ENCODE results near the gene RBM6. TPM values are rescaled to one million over a fixed set of nuclear protein-coding genes. Genes with fewer than 3 reads are reported as not detected.

The RBM6 gene
- total RNA-seq, 6 experiments from 2014 or later, result 32.5 to 41.6 (median 34.5) TPM

DNA sequence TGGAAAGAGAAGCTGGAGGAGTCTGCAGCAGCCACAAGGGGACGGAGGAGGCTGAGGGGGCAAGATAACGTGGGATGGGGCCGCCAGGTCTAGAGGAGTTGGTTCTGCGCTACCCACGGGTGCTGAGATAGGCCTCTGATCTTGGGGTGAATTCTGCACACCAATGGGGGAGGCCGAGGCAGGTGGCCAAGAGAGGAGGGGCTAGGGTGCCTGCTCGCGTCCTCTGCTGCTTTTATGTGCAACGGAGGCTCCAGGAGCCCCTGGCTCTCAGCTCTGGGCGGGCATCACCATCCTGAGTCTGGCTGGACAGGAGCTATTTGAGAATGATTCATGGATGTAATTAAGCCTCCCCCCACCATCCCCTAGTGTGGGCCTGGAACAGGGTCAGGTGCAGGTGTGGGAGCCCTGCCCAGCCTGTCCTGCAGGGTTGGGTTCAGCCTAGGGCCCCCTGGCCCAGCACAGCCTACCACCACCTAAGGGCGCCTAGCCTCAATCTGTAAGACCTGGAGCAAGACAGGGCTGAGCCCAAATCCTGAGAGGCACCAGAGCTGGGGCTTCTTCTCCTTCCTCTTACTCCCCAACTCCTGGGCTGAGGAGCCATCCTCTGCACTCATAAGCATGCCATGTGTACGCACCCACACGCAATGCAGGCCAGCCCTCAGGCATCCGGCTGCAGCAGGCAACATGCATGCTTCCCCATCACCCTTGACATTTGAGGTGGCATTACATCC, 182.9 kb downstream of the RBM6 start:
- Mint-ChIP-seq H3K9me3 (no peaks in the 10 kb centered on the region), H3K27me3 (ENCODE audit: insufficient read depth) (peaks cover 16% of the 10 kb centered on the region), H3K27ac (no peak overlapping the region; the same call in 1 of the 2 replicates), H3K4me3 (no peak overlapping the region), H3K4me1 (ENCODE audit: low read depth) (peaks cover 41% of the 10 kb centered on the region), H3K36me3 (ENCODE audit: low read depth) (peaks cover 7% of the 10 kb centered on the region; the same call in 1 of the 2 replicates)
- TF ChIP-seq, protein P1, sequence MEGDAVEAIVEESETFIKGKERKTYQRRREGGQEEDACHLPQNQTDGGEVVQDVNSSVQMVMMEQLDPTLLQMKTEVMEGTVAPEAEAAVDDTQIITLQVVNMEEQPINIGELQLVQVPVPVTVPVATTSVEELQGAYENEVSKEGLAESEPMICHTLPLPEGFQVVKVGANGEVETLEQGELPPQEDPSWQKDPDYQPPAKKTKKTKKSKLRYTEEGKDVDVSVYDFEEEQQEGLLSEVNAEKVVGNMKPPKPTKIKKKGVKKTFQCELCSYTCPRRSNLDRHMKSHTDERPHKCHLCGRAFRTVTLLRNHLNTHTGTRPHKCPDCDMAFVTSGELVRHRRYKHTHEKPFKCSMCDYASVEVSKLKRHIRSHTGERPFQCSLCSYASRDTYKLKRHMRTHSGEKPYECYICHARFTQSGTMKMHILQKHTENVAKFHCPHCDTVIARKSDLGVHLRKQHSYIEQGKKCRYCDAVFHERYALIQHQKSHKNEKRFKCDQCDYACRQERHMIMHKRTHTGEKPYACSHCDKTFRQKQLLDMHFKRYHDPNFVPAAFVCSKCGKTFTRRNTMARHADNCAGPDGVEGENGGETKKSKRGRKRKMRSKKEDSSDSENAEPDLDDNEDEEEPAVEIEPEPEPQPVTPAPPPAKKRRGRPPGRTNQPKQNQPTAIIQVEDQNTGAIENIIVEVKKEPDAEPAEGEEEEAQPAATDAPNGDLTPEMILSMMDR (IDR thresholded peaks at IDR 0.05), result no peak
- DNase-seq, result no peak

DNA sequence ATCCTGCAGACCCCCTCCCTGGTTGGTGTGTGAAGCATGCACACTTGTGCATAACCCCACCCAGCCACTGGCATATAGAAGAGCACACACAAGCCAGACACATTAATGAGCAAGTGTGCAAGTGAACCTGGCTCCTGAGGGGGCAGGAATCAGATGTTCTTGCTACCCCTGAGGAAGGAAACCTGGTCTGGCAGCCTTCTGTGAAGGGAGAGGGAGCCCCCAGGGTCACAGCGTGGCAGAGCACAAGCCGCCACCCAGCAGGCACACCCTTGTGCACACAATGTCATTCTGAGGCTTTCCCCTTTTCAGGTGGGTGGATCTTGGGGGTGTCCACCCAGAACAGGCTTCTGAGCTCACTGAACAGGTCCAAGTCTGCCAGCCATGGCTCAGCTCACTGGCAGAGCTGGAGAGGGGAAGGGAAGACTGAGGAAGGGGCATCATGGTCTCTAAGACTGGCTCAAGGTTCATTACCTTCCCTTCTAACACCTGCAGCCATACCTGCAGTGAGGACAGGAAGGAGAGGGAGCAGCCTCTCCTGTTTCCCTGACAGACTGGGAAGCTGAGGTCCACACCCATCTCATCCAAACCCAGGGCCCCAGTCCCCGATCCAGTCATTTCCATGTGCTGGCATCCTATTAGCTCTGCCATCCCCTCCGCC, 183.6 kb downstream of the RBM6 start:
- peaks cover 1% of the 10 kb centered on the region; the same call in 1 of the 2 replicates for H3K36me3 Mint-ChIP-seq (ENCODE audit: low read depth)
- no peaks in the 10 kb centered on the region for H3K9me3 Mint-ChIP-seq
- peaks cover 15% of the 10 kb centered on the region for H3K27me3 Mint-ChIP-seq (ENCODE audit: insufficient read depth)
- H3K4me1 Mint-ChIP-seq (ENCODE audit: low read depth), result peaks cover 43% of the 10 kb centered on the region
- DNase-seq, result no peak
- TF ChIP-seq, protein P1 (IDR thresholded peaks at IDR 0.05), result no peak
- no peak overlapping the region for H3K27ac Mint-ChIP-seq
- H3K4me3 Mint-ChIP-seq, result no peak overlapping the region

DNA sequence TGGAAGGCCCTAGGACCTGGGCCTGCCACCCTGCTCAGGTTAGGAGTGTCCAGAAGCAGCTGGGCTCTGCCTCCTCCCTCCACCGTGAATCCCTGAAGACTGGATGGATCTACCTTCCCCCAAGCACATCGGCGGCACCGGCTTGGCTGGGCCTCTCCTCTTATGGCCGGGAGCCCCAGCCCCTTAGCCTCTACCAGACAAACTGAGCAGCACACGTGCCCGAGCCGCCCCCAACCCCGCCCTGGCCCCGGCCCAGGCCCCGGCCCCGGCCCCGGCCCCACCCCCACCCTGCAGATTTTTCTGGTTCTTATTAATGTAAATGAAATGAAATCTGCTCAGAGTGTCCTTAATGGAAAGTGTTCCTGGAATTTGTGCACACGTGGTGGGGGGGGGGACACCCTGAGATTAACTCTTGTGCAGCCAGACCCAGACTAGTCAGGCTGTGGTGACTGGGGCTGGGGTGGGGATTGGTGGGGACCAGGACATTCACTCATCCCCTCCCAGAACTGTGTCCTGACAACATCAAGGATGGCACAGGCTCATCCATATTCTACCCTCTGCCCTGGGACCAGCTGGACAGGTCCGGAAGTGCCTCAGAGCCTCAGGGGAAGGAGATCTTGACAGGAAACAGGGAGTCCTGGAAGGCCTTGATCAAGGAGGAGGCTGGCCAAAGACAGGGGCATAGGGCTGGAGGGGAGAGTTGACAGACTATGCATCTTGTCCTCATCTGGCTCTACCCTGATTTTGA, 184.3 kb downstream of the RBM6 start:
- Mint-ChIP-seq H3K4me3 (no peak overlapping the region; the same call in 1 of the 2 replicates), H3K4me1 (ENCODE audit: low read depth) (peaks cover 43% of the 10 kb centered on the region)

DNA sequence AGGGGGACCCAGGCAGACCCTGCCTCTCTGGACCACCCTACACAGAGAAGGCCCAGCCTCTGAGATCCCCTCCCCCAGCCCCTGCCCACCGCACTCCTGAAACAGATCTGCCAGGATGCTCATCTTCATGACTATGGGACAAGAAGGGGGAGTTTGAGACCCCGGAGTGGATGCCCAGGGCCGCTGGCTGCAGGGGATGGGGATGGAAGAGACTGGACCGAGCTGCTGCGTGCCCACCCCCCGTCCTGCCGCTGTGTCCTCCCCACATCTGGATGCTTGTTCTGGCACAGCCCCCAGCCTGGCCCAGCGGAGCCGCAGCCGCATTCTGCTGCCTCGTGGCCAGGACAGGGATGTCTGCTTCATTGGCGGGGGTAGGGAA, 184.8 kb downstream of the RBM6 start:
- DNase-seq, result no peak
- TF ChIP-seq, protein P1 (IDR thresholded peaks at IDR 0.05), result no peak
- no peak overlapping the region for H3K27ac Mint-ChIP-seq
- H3K36me3 Mint-ChIP-seq (ENCODE audit: low read depth), result no peaks in the 10 kb centered on the region
- H3K27me3 Mint-ChIP-seq (ENCODE audit: insufficient read depth), result peaks cover 15% of the 10 kb centered on the region
- no peaks in the 10 kb centered on the region for H3K9me3 Mint-ChIP-seq
- peaks cover 43% of the 10 kb centered on the region for H3K4me1 Mint-ChIP-seq (ENCODE audit: low read depth)
- no peak overlapping the region for H3K4me3 Mint-ChIP-seq

More for the DNA sequence above, 184.3 kb downstream of the RBM6 start:
- no peaks in the 10 kb centered on the region for H3K9me3 Mint-ChIP-seq
- H3K27me3 Mint-ChIP-seq (ENCODE audit: insufficient read depth), result peaks cover 15% of the 10 kb centered on the region
- TF ChIP-seq, protein P1 (IDR thresholded peaks at IDR 0.05), result no peak
- peak overlapping the region; percentile 46 for H3K27ac Mint-ChIP-seq
- no peaks in the 10 kb centered on the region for H3K36me3 Mint-ChIP-seq (ENCODE audit: low read depth)
- DNase-seq, result no peak

DNA sequence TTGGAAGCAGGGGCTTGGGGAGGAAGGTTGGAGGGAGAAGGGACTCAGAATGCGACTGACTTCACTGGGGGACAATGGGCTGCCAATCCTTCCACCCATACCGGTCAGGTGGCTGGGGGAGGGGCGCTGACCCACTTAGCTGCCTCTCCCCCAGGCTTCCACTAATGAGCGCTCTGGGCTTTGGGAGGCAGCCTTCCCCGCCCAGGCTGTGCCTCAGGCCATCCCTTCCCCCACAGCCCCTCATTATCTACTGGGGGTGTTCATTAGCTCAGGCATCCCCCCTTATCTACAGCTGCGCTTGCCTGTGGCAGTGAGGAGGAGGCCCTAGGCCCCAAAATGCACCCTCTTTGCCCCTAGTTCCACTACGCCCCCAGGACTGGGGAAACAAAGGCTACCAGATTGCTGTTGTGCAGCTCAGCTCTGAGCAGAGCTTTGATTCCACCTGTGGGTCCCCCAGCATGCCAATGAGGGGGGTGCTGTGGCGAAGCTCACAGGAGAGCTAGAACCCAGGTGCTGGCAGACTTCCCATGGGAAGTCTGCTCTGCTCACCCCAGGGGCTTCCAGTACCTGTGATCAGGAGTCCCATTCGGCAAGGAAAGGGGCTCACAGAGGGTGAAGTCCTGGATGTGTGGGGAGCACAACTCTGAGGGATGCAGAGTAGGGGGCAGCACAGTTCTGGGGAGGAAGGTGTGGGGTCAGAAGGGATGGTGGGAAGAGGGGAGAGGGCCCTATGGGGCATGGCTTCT, 185.8 kb downstream of the RBM6 start:
- no peak overlapping the region for H3K27ac Mint-ChIP-seq
- no peaks in the 10 kb centered on the region for H3K36me3 Mint-ChIP-seq (ENCODE audit: low read depth)
- no peak for DNase-seq
- no peaks in the 10 kb centered on the region for H3K9me3 Mint-ChIP-seq
- no peak overlapping the region for H3K4me3 Mint-ChIP-seq
- peaks cover 43% of the 10 kb centered on the region for H3K4me1 Mint-ChIP-seq (ENCODE audit: low read depth)
- TF ChIP-seq, protein P1 (IDR thresholded peaks at IDR 0.05), result no peak
- peaks cover 14% of the 10 kb centered on the region for H3K27me3 Mint-ChIP-seq (ENCODE audit: insufficient read depth)
